22Rv1 (cell line): ENCODE measurements around the gene MLLT3.

Experiments used
- ZFX ChIP-seq: fragments of 450-650 bp; IDR thresholded peaks from 2 replicates; pipeline ENCODE4 v1.6.1; 2017; ENCODE audit warnings: antibody characterized with exemption, borderline replicate concordance
- TF ChIP-seq, protein P1 (sequence below): fragments of 450-650 bp; IDR thresholded peaks from 2 replicates; pipeline ENCODE4 v1.5.1; 2017; ENCODE audit warnings: mild to moderate bottlenecking

- TF ChIP-seq, protein P1, sequence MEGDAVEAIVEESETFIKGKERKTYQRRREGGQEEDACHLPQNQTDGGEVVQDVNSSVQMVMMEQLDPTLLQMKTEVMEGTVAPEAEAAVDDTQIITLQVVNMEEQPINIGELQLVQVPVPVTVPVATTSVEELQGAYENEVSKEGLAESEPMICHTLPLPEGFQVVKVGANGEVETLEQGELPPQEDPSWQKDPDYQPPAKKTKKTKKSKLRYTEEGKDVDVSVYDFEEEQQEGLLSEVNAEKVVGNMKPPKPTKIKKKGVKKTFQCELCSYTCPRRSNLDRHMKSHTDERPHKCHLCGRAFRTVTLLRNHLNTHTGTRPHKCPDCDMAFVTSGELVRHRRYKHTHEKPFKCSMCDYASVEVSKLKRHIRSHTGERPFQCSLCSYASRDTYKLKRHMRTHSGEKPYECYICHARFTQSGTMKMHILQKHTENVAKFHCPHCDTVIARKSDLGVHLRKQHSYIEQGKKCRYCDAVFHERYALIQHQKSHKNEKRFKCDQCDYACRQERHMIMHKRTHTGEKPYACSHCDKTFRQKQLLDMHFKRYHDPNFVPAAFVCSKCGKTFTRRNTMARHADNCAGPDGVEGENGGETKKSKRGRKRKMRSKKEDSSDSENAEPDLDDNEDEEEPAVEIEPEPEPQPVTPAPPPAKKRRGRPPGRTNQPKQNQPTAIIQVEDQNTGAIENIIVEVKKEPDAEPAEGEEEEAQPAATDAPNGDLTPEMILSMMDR: no peak
- no peak for TF ChIP-seq ZFX
Observed at GRCh38 chr9:20563917-20564316, 58.4 kb downstream of the MLLT3 start.
